LNCAP (cell line): ENCODE data around the gene KLHL13.

Source experiments
- TF ChIP-seq, protein P1 (sequence below): fragments of 450-650 bp; IDR thresholded peaks from 2 replicates; pipeline ENCODE4 v1.5.1; 2017; ENCODE audit warnings: mild to moderate bottlenecking

The KLHL13 gene, protein sequence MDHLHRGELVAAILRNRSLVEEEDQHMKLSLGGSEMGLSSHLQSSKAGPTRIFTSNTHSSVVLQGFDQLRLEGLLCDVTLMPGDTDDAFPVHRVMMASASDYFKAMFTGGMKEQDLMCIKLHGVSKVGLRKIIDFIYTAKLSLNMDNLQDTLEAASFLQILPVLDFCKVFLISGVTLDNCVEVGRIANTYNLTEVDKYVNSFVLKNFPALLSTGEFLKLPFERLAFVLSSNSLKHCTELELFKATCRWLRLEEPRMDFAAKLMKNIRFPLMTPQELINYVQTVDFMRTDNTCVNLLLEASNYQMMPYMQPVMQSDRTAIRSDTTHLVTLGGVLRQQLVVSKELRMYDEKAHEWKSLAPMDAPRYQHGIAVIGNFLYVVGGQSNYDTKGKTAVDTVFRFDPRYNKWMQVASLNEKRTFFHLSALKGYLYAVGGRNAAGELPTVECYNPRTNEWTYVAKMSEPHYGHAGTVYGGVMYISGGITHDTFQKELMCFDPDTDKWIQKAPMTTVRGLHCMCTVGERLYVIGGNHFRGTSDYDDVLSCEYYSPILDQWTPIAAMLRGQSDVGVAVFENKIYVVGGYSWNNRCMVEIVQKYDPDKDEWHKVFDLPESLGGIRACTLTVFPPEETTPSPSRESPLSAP

DNA sequence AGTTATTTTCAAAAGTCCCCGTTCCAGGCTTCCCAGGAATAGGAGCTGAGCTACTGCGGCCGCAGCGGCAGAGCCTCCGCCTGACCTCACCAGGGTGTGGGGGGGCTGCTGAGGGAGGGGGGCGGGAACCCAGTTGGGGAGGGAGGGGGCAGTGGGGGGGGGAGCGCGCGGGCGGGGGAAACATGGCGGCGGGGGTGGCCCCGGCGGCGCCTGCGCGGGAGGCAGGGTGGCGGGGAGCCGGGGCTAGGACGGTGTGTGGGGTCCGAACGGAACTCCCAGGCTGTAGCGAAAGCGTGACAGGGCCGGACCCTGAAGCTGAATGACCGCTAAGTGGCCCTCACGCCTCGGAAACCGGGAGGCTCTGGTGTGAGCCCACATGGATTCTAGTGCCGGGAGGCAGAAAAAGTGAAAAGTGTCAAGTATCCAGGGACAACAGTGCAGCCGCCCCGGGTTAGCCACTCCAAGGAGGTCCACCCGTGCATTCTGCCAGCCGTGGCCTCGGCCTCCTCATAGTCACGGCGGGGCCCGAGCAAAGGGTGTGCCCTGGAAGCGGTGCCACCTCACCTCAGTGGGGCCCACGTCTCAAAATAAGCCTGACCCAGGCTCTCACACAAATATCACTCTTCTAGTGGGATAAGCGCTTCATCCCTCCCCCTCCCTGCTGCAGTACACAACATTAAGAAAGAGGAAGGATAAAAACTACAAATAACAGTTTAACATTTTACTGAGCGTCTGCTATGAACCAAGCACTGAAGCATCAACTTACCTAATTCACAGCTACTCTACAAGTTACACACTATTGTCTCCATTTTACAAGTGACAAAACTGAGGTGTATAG, at the start of gene KLHL13:
TSS of gene KLHL13 (minus strand) at position 98 of the 838 bp plus-strand sequence. CDS start 88,337 bp downstream, outside the sequence.
- TF ChIP-seq, protein P1, sequence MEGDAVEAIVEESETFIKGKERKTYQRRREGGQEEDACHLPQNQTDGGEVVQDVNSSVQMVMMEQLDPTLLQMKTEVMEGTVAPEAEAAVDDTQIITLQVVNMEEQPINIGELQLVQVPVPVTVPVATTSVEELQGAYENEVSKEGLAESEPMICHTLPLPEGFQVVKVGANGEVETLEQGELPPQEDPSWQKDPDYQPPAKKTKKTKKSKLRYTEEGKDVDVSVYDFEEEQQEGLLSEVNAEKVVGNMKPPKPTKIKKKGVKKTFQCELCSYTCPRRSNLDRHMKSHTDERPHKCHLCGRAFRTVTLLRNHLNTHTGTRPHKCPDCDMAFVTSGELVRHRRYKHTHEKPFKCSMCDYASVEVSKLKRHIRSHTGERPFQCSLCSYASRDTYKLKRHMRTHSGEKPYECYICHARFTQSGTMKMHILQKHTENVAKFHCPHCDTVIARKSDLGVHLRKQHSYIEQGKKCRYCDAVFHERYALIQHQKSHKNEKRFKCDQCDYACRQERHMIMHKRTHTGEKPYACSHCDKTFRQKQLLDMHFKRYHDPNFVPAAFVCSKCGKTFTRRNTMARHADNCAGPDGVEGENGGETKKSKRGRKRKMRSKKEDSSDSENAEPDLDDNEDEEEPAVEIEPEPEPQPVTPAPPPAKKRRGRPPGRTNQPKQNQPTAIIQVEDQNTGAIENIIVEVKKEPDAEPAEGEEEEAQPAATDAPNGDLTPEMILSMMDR, result no peak

DNA sequence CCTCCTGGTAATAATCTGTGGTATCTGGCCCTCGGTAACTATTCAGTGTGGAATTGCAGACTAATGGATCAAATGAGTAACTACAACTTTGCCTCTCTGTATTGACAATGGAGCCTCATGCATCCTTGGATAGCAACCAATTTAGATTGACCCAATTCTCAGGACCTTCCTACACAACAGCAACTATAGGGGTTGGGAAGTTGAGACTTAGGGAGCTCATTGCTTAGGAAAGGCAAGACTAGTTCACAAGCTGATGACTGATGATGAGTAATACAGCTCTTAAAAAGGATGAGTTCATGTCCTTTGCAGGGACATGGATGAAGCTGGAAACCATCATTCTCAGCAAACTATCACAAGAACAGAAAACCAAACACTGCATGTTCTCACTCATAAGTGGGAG, 47.5 kb upstream of the KLHL13 start:
- TF ChIP-seq, protein P1, result no peak

DNA sequence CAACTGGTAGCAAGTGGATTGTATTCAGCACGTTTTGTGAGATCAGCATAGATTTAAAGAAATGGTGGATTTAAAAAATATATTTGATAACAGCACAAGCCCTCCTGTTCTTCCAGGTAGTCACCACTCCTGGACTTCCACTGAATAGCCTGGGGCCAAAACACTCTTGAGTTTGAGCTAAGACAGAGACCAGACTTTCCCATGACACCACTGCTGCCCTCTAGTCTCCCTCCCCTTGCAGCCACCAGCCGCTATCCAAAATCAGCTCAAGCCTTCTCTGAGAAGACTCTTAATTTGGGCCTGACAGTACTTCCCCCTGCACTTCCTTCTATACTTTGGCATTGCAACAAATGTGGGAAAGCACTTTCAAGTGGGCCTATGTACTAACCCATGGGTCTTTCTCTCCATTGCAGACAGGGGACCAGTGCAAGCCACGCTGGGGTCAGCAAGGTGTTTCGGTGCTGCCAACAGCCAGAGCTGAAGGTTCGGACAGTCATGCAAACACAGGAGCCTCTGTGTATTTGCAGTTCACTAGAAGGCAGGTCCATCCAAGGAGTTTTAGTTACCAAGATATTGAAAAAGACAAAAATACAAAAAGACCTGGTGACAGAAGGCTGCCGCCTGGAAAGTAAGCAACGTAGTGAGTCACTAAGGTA, 40.5 kb upstream of the KLHL13 start:
- TF ChIP-seq, protein P1, result no peak

GRCh38 chrX:118156254-118156952, 39.8 kb upstream of the KLHL13 start:
- TF ChIP-seq, protein P1, result no peak

DNA sequence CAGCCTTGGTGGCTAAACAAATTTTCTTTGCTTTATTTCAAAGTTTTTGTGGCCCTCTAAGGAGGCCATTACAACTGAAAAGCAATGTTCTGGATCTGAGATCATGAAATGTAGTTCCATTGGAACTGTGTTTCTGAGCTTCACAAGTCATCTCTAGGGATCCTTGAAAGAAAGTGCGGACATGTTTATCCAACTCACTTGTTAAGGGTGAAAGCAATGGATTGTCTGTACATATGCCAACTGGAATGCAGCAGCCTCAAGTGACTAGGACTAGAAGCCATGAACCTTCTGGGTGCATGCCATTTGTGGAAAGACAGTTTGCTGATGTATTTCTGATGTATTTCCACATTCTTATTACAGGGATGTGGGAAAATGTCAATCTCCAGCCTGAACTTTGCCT, 36.7 kb upstream of the KLHL13 start:
- TF ChIP-seq, protein P1, result no peak

DNA sequence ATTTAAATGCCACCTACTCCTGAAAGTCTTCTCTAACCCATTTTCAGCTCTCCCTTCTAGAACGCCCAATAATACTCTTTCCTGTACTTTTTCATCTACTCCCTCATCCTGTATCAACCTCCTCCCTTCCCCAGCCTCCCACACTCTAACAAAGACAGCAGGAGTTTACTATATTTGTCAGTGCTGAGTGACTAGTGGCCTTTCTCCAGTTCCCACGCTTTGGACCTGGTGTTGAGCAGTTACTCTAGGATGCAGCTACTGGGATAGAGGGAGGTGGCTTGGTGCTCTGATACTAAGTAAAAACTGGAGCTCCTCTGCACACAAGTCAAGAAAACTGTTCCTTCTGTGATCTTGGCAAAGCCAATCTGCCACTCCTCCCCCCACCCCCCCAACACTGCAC, 36.1 kb upstream of the KLHL13 start:
- TF ChIP-seq, protein P1, result no peak
